Prostate gland (tissue), 2 donors: Measurements from ENCODE around the gene HOXC6.

Experiments
- POLR2A ChIP-seq: fragments of 450-650 bp; IDR thresholded peaks from one replicate; pipeline ENCODE4 v1.6.1; 2016; ENCODE audit warnings: antibody characterized with exemption, mild to moderate bottlenecking
- TF ChIP-seq, protein P1 (sequence below), 4 experiments: fragments of 200-600 bp in 2 of 4; fragments of 450-650 bp in 2 of 4; sonication (generic) in 2 of 4; IDR thresholded peaks; 1 replicate in 3 of 4; 2 replicates in 1 of 4; pipeline ENCODE4 v1.5.1; 2016 to 2019; ENCODE audit warnings: antibody characterized with exemption in 4 of 4, mild to moderate bottlenecking in 2 of 4, moderate library complexity in 2 of 4

DNA sequence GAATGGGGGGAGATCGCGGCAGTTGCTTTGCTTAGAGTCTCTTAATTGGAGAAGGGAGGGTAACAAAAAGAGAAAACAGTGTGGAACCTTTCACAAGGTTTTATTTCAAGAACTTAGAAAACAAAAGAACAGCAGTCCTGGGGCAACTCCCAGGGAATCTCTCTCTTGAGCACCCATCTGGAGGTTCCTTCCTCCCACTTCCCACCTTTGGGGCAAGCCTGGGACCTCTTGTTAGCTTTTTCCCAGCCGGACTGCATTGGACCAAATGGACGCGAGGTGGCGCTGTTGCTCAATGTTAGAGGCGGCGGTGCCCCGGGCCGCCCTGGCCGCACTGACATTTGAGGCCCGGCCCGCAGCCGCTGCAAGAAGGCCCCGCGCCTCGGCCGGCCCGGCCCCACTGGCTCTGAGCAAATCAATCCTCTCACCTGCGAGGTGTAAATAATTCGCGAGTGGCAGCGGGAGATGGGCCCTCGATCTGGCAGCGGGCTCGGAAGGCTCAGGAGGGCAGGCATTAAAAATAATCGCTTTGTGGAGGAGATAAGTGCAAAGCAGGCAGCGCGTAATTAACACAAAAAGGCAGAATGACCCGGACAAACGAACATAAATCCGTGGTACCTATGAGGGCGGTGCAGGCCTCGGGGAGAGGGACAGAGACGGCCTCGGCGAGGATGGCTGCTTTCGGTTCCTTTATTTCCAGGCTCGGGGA lies 22.2 kb upstream of the HOXC6 start:
- TF ChIP-seq, protein P1, sequence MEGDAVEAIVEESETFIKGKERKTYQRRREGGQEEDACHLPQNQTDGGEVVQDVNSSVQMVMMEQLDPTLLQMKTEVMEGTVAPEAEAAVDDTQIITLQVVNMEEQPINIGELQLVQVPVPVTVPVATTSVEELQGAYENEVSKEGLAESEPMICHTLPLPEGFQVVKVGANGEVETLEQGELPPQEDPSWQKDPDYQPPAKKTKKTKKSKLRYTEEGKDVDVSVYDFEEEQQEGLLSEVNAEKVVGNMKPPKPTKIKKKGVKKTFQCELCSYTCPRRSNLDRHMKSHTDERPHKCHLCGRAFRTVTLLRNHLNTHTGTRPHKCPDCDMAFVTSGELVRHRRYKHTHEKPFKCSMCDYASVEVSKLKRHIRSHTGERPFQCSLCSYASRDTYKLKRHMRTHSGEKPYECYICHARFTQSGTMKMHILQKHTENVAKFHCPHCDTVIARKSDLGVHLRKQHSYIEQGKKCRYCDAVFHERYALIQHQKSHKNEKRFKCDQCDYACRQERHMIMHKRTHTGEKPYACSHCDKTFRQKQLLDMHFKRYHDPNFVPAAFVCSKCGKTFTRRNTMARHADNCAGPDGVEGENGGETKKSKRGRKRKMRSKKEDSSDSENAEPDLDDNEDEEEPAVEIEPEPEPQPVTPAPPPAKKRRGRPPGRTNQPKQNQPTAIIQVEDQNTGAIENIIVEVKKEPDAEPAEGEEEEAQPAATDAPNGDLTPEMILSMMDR (IDR thresholded peaks at IDR 0.05) = peak; percentile 89 to 99 (median 94)
- no peak for TF ChIP-seq POLR2A
